GM12872 (cell line): Measurements from ENCODE around the gene POLH.

ENCODE experiments used
- CTCF ChIP-seq: IDR thresholded peaks from 3 replicates; pipeline ENCODE4 v1.5.1; 2011; ENCODE audit warnings: low read depth, mild to moderate bottlenecking, low read length, moderate library complexity; ENCODE audit not compliant: insufficient read depth

Gene POLH

DNA sequence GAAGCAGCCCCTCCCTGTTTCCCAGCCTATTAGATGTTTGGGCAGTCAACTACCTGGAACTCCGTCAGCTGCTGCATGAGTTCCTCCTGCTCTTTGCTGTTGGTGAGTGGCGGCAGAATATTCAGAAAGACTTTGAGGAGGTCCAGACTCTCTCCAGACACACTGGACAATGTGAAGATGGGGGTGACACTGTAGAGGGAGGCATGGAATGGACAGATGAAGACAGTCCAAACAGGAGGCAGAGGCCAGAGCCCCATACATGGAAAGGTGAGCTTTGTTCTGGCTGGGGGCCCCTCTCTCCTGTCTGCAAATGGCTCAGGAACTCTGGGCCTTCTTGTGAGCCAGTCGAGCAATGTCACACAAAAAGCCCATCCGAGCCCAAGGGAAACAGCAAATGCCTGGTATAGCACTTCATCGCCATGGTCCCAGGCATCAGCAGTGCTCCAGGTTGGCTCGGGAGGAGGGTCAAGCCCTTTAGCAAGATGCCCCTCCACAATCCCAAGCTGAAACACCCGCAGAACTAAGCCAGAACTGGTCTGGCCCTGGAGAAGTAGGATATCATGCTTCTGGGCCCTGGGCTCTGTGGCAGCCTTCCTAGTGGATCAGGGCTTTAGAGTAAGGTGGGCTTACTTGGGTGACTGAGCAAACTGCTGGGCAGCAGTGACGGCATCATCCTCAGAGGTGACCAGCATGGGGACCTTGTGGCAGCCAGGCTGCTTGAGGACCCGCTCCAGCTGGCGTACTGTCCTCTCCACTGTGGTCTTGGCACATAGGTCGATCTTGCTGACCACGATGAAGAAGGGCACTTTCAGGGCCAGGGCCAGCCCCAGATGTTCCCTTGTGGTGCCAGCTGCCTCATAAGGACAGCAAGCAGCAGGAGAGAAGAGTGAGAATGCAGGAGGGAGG lies 48.1 kb downstream of the POLH start:
- TF ChIP-seq CTCF: no peak

GRCh38 chr6:43624786-43625288 lies 48.9 kb downstream of the POLH start:
- TF ChIP-seq CTCF: no peak

- no peak for TF ChIP-seq CTCF
Measured at GRCh38 chr6:43625393-43625992, 49.5 kb downstream of the POLH start.

DNA sequence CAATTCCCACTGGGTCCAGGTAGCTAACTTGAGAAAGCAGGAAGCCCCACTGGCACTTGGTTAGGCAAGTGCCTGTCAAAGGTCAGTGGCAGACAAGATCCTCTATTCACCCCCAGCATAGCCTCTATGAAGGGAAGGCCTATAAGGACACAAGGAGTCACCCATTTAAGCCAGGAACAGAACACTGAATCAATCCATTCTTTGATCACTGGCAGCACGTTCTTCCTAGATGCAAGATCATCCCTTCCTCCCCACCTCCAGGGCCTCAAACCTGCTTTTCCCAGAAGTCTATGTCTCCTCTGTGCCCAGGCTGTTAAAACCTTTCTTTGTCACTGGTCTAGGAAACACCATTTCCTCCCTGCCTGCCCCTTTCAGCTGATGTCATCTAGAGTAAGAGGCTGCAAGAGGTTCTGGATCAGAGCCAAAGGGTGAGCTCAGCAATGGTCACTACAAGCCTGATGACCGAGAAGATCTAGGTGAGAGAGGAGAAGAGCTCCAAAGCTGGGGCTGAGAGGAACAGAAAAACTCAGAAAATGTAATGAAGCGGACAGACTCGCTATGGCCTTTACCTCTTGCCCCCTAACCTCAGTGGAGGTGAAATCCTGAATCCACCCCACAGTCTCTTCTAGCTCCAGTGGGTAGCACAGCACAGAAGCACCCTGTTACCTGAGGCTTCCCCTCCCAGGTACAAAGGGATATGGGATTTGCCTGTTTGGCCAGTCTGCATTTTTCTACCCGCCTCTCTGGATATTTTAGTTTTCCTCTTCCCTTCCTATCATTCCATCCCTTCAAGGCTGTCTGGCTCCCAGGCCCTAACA lies 51.2 kb downstream of the POLH start:
- no peak for TF ChIP-seq CTCF

DNA sequence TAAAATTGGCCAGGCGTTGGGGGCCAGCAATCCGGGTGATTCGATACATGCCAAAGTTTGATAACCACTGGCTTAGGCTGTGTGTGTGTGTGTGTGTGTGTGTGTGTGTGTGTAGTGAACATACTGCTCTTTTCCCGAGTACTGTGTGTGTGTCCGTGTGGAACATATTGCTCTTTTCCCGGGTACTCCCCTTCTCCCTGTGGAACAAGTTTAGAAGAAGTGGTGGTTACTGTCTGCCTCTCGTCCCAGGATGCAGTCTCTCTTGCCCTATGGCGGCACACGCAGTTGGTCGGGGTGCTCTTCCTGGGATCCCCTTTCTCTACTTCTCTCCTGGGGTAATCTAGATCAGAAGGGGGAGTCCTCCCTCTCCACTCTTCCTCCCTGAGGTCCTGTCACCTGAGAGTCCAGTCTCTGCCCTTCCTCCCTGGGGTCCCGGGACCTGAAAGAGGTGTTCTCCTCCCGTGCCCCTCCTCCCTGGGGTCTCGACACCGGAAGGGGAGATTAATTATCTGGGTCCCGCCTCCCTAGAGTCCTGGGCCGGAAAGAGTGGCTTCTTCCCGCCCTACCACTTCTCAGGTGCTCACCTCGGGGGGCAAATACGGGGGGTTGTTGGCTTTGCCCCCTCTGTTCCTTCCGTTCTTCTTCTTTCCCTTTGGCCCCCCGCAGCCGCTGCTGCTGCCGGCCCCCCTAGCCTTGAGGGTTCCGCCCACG lies 52.6 kb downstream of the POLH start:
- TF ChIP-seq CTCF: no peak

GRCh38 chr6:43629104-43629504 lies 53.1 kb downstream of the POLH start, which contains the start of gene GTPBP2:
Gene GTPBP2, minus strand, starts transcription at chr6:43629264. Its CDS starts 102 bp downstream, at chr6:43629162.
- no peak for TF ChIP-seq CTCF
